GM19455 (cell line): ENCODE data around the gene ESCO1.
"Not testable (repeated sequence)": the region's sequence is repeated elsewhere in the genome, so short reads cannot be mapped to it uniquely, and the experiment has no call there.

Experiments used
- ATAC-seq: cut with Tn5 transposase; IDR thresholded peaks from one replicate; pipeline ENCODE4 v1.9.1; 2021; ENCODE audit not compliant: unreplicated experiment

The ESCO1 gene

GRCh38 chr18:21592361-21592760 is 8.1 kb downstream of the ESCO1 start:
- not testable (repeated sequence) for ATAC-seq

GRCh38 chr18:21584391-21584790 is 16.1 kb downstream of the ESCO1 start:
- no peak for ATAC-seq

- no peak for ATAC-seq
Measured at GRCh38 chr18:21575656-21576055, 24.8 kb downstream of the ESCO1 start.

- ATAC-seq: no peak
Measured at GRCh38 chr18:21571772-21572171, 28.7 kb downstream of the ESCO1 start.

- ATAC-seq: no peak
Measured at GRCh38 chr18:21559195-21559594, 41.3 kb downstream of the ESCO1 start.

- no peak for ATAC-seq
Measured at GRCh38 chr18:21557607-21558253, 42.8 kb downstream of the ESCO1 start.

GRCh38 chr18:21550510-21550970 is 50.0 kb downstream of the ESCO1 start:
- no peak for ATAC-seq

GRCh38 chr18:21548647-21549046 is 51.9 kb downstream of the ESCO1 start:
- no peak for ATAC-seq

GRCh38 chr18:21546423-21546822 is 54.1 kb downstream of the ESCO1 start:
- ATAC-seq: no peak

GRCh38 chr18:21538230-21538629 is 62.3 kb downstream of the ESCO1 start:
- ATAC-seq: no peak

GRCh38 chr18:21534327-21534726 is 66.2 kb downstream of the ESCO1 start:
- ATAC-seq: no peak

GRCh38 chr18:21526463-21526862 is 74.0 kb downstream of the ESCO1 start:
- ATAC-seq: no peak

GRCh38 chr18:21525916-21526315 is 74.6 kb downstream of the ESCO1 start:
- no peak for ATAC-seq

GRCh38 chr18:21522530-21522929 is 78.0 kb downstream of the ESCO1 start:
- no peak for ATAC-seq

- no peak for ATAC-seq
Measured at GRCh38 chr18:21513741-21514140, 86.8 kb downstream of the ESCO1 start.

- ATAC-seq: no peak
Measured at GRCh38 chr18:21513292-21513691, 87.2 kb downstream of the ESCO1 start.

- no peak for ATAC-seq
Measured at GRCh38 chr18:21509062-21509461, 91.4 kb downstream of the ESCO1 start.

- ATAC-seq: no peak
Measured at GRCh38 chr18:21507913-21508701, 92.4 kb downstream of the ESCO1 start.

- ATAC-seq: no peak
Measured at GRCh38 chr18:21502661-21503060, 97.8 kb downstream of the ESCO1 start.

GRCh38 chr18:21499997-21500396 is 100.5 kb downstream of the ESCO1 start:
- ATAC-seq: no peak

GRCh38 chr18:21496277-21496835 is 104.1 kb downstream of the ESCO1 start:
- ATAC-seq: no peak

GRCh38 chr18:21490748-21491147 is 109.8 kb downstream of the ESCO1 start:
- ATAC-seq: no peak
